Progenitor cell of endocrine pancreas (in vitro differentiated cells): ENCODE data around the gene LLGL2. TPM values are rescaled to one million over a fixed set of nuclear protein-coding genes. Genes with fewer than 3 reads are reported as not detected.

Source experiments
- DNase-seq: peaks from one replicate; pipeline ENCODE4 v3.0.0; 2021; ENCODE audit warnings: low spot score; ENCODE audit not compliant: unreplicated experiment
- H3K27ac Mint-ChIP-seq: 2 replicates; pipeline ENCODE4 v1.8.0; 2021; ENCODE audit warnings: mild to moderate bottlenecking, moderate library complexity, mixed read lengths
- H3K27me3 Mint-ChIP-seq: 2 replicates; pipeline ENCODE4 v1.8.0; 2021; ENCODE audit warnings: mixed read lengths
- H3K36me3 Mint-ChIP-seq: 2 replicates; pipeline ENCODE4 v1.8.0; 2022; ENCODE audit warnings: mixed read lengths; ENCODE audit not compliant: insufficient read depth
- H3K4me1 Mint-ChIP-seq: 2 replicates; pipeline ENCODE4 v1.8.0; 2021; ENCODE audit warnings: low read depth, mixed read lengths
- H3K4me3 Mint-ChIP-seq: 2 replicates; pipeline ENCODE4 v1.8.0; 2021; ENCODE audit warnings: low read depth, mild to moderate bottlenecking, moderate library complexity, mixed read lengths
- H3K9me3 Mint-ChIP-seq: 2 replicates; pipeline ENCODE4 v1.8.0; 2021; ENCODE audit warnings: low read depth, mixed read lengths
- CTCF ChIP-seq: fragments of 200-600 bp; sonication (generic); IDR thresholded peaks from one replicate; pipeline ENCODE4 v1.5.0; 2021; ENCODE audit warnings: antibody characterized with exemption, mild to moderate bottlenecking; ENCODE audit not compliant: unreplicated experiment
- total RNA-seq: library from RNA; stranded (reverse); gene quantifications from 2 replicates; pipeline ENCODE4 v1.2.1, GENCODE V29; 2021

LLGL2 gene
- total RNA-seq, 1 donor from 2014 or later: 235 TPM

DNA sequence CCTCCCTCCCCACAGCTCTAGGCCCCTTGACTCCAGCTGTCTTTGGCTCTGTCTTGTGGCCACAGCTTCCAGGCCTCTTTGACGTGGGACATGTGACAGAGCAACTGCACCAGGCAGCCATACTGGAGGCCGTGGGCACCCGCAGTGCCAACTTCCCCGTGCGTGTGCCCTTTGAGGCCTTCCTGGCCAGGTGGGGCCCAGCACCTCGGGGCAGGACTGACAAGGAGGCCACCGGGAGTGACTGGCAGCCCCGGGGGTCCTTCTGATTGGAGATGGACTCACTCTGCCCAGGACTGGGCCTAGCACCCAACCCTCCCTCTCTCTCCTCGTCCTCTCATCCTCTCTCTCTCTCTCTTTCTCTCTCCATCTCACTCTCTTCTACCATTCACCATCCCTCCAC, 77.6 kb downstream of the LLGL2 start:
- no peak overlapping the region for H3K27ac Mint-ChIP-seq
- H3K4me1 Mint-ChIP-seq: no peaks in the 10 kb centered on the region
- no peak overlapping the region for H3K4me3 Mint-ChIP-seq
- no peak for TF ChIP-seq CTCF
- no peaks in the 10 kb centered on the region for H3K9me3 Mint-ChIP-seq
- no peaks in the 10 kb centered on the region for H3K27me3 Mint-ChIP-seq
- DNase-seq: no peak
- H3K36me3 Mint-ChIP-seq: no peaks in the 10 kb centered on the region

DNA sequence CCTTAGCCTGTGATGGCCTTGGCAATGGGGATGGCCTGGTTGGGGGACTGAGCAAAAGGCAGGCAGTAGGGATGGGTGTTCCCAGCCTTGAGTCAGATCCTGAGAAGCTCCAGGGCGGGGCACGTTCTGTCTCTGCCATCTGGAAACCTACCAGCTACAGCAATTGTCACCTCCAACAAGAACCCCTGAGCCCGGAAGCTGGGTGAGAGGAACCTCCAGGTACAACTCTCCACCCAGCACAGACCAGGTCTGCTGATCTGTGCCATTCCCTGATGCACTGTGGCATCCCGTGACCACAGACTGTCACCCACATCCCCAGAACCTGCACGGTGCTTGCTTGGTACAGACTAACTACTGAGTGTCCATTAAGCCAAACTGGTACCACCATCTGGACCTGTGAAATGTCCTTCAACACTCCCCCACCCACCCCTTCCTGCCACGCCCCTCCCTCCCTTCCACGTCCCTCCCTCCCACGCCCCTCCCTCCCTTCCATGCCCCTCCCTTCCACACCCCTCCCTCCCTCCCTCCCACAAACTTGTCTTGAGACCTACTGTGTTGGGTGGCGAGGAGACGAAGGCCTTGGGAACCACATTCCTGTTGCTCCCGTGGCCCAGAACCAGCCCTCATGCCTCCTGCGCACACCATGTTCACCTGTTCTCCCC, 78.7 kb downstream of the LLGL2 start:
- Mint-ChIP-seq H3K27me3 (no peaks in the 10 kb centered on the region), H3K36me3 (no peaks in the 10 kb centered on the region), H3K9me3 (no peaks in the 10 kb centered on the region), H3K4me3 (no peak overlapping the region), H3K4me1 (no peaks in the 10 kb centered on the region), H3K27ac (no peak overlapping the region)
- no peak for DNase-seq
- TF ChIP-seq CTCF: no peak

DNA sequence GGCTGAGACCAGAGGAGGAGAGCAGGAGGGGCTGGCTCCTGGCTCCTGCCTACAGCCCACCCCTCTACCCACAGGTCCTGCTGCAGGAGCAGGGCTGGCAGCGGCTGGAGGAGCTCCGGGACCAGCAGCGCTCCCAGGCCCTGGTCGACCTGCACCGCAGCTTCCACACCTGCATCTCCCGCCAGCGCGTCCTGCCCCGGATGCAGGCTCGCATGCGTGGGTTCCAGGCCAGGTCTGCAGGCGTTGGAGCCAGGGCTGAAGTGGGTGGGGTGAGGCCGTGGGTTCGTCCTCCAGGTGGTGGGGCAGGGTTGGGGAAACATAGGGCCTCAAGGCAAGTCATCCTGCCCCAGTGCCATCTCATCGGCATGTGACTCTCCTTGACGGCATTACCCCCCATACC, 80.3 kb downstream of the LLGL2 start:
- TF ChIP-seq CTCF: no peak
- Mint-ChIP-seq H3K9me3 (no peaks in the 10 kb centered on the region), H3K27ac (no peak overlapping the region), H3K27me3 (no peaks in the 10 kb centered on the region), H3K36me3 (peaks cover 1% of the 10 kb centered on the region), H3K4me1 (no peaks in the 10 kb centered on the region), H3K4me3 (no peak overlapping the region)
- no peak for DNase-seq

- Mint-ChIP-seq H3K9me3 (no peaks in the 10 kb centered on the region), H3K36me3 (peaks cover 3% of the 10 kb centered on the region), H3K27ac (no peak overlapping the region), H3K4me1 (peaks cover 2% of the 10 kb centered on the region), H3K4me3 (no peak overlapping the region), H3K27me3 (no peaks in the 10 kb centered on the region)
- no peak for DNase-seq
- no peak for TF ChIP-seq CTCF
Measured at GRCh38 chr17:75607086-75607485, 81.6 kb downstream of the LLGL2 start.

DNA sequence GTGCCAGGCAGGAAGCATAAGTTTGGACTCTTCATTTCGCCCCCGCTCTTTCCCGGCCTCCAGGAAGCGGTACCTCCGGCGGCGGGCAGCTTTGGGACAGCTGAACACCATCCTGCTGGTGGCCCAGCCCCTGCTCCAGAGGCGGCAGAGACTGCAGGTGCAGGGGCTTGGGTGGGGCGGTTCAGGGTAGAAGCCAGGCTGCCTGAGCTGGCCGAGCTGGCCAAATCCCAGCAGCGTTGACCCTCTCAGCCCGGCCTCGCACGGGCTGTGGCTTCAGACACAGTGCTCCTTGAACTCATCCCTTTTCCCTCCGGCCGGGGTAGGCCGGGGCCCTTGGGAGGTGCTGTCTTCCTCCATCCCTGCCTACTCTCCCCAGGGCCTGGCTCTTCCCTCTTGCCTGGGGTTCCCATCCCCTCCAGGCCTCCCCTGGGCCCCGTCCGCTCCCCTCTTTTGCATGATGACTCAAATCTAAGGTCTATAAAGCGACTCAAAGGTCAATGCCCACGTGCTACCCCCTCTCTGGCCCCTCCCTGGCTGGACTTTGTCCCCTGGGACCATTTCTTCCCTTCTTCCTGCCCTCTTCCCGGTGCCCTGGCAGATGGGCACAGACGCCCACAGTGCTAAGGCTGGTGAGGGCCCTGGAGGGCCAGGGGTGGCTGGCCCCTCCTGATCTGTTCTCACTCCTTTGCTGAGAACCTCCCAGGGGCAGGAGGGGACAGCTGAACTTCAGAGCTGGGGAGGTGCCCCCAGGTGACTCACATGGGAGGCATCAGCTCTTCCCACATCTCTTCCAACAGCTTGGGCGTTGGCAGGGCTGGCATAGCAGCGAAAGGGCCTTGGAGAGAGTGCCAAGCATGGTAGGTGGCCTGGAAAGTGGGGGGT, 84.8 kb downstream of the LLGL2 start:
- Mint-ChIP-seq H3K27ac (no peak overlapping the region), H3K27me3 (no peaks in the 10 kb centered on the region), H3K36me3 (peaks cover 3% of the 10 kb centered on the region), H3K4me1 (peaks cover 3% of the 10 kb centered on the region), H3K9me3 (no peaks in the 10 kb centered on the region), H3K4me3 (no peak overlapping the region)
- TF ChIP-seq CTCF: no peak
- no peak for DNase-seq
